Measurements from ENCODE around the gene ABCC10. TPM values are rescaled to one million over a fixed set of nuclear protein-coding genes. Genes with fewer than 3 reads are reported as not detected.

The ABCC10 gene
- total RNA-seq, 1 experiment from 2014 or later = 25.5 TPM

DNA sequence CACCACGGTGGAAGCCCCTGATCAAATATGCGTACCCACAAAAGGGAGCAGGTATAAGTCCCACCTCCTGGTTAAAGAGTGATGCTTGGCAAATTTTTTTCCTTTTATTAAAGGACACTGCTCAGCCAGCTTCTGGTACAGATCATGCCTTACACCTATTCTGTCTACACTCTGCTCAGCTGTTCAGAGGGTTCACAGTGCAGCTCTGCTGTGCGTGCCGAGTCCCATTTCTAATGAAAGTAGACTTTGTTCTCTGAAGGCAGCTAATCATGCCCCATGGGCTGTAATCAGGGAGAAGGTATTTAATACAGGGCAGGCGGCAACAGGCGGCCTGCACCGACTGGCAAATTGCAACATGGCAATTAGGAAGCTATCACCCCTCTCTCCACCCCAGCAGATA, 66.5 kb downstream of the ABCC10 start:
- Mint-ChIP-seq H3K27me3 (ENCODE audit: low read depth) (no peaks in the 10 kb centered on the region), H3K36me3 (peaks cover 6% of the 10 kb centered on the region), H3K9me3 (no peaks in the 10 kb centered on the region), H3K4me1 (peaks cover 41% of the 10 kb centered on the region), H3K4me3 (no peak overlapping the region), H3K27ac (peak overlapping the region; percentile 60)
- ChIA-PET POLR2A (interaction anchor here (1.2 kb wide), 1 partner anchor 440 kb away, joined by 3 read pairs; the partner anchor contains the start of gene CUL7), CTCF (interaction anchor here (0.5 to 7.2 kb wide), 5 partner anchors 13 to 264 kb away, joined by 3 to 75 read pairs (median 8); partner anchors contain the start of genes DLK2, DNPH1 and LRRC73)
- DNase-seq (ENCODE audit: low spot score) (no peak), ATAC-seq (no peak)
- TF ChIP-seq NR2C2 (CRISPR knock-in tag; IDR thresholded peaks at IDR 0.05) (no peak), ESRRA (CRISPR knock-in tag; IDR thresholded peaks at IDR 0.05; ENCODE audit: borderline replicate concordance) (no peak), PRRX2 (CRISPR knock-in tag; IDR thresholded peaks at IDR 0.05) (no peak), GABPB1 (CRISPR knock-in tag; IDR thresholded peaks at IDR 0.05) (no peak), ZNF423 (CRISPR knock-in tag; IDR thresholded peaks at IDR 0.05) (no peak), GTF2I (CRISPR knock-in tag; conservative IDR thresholded peaks at IDR 0.05) (no peak), RELA (CRISPR knock-in tag; IDR thresholded peaks at IDR 0.05; ENCODE audit: borderline replicate concordance) (no peak), TEAD1 (CRISPR knock-in tag; IDR thresholded peaks at IDR 0.05) (no peak)
- TF ChIP-seq, protein P1, sequence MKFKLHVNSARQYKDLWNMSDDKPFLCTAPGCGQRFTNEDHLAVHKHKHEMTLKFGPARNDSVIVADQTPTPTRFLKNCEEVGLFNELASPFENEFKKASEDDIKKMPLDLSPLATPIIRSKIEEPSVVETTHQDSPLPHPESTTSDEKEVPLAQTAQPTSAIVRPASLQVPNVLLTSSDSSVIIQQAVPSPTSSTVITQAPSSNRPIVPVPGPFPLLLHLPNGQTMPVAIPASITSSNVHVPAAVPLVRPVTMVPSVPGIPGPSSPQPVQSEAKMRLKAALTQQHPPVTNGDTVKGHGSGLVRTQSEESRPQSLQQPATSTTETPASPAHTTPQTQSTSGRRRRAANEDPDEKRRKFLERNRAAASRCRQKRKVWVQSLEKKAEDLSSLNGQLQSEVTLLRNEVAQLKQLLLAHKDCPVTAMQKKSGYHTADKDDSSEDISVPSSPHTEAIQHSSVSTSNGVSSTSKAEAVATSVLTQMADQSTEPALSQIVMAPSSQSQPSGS (CRISPR knock-in tag; IDR thresholded peaks at IDR 0.05; ENCODE audit: borderline replicate concordance, low read depth) = no peak
- TF ChIP-seq, protein P2, sequence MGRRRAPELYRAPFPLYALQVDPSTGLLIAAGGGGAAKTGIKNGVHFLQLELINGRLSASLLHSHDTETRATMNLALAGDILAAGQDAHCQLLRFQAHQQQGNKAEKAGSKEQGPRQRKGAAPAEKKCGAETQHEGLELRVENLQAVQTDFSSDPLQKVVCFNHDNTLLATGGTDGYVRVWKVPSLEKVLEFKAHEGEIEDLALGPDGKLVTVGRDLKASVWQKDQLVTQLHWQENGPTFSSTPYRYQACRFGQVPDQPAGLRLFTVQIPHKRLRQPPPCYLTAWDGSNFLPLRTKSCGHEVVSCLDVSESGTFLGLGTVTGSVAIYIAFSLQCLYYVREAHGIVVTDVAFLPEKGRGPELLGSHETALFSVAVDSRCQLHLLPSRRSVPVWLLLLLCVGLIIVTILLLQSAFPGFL (CRISPR knock-in tag; IDR thresholded peaks at IDR 0.05; ENCODE audit: borderline replicate concordance) = no peak

DNA sequence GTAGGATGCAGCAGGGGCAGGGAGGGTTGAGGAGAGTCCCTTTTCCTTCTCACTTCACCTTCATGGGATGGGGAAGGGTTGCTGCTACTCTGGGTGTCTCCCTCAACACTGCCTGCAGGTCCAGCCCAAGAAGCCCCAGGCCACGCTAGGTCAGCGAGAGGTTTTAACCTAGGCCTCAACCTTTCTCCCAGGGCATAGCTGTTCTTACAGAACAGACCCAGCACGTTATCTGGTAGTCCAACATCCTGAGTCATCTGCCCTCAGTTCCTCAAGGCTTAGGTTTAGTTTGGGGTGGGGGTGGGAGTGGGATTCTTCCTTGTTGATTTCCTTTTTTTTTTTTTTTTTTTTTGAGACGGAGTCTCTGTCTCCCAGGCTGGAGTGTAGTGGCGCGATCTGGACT, 67.0 kb downstream of the ABCC10 start:
- Mint-ChIP-seq H3K4me3 (no peak overlapping the region), H3K36me3 (peaks cover 10% of the 10 kb centered on the region), H3K4me1 (peaks cover 38% of the 10 kb centered on the region), H3K9me3 (no peaks in the 10 kb centered on the region), H3K27me3 (ENCODE audit: low read depth) (no peaks in the 10 kb centered on the region), H3K27ac (peak overlapping the region; percentile 60)
- DNase-seq (ENCODE audit: low spot score) (no peak), ATAC-seq (no peak)
- no peak for TF ChIP-seq ZNF138 (CRISPR knock-in tag; conservative IDR thresholded peaks at IDR 0.05)
- TF ChIP-seq SMAD3 (CRISPR knock-in tag; IDR thresholded peaks at IDR 0.05; ENCODE audit: borderline replicate concordance) = no peak
- TF ChIP-seq, protein P3, sequence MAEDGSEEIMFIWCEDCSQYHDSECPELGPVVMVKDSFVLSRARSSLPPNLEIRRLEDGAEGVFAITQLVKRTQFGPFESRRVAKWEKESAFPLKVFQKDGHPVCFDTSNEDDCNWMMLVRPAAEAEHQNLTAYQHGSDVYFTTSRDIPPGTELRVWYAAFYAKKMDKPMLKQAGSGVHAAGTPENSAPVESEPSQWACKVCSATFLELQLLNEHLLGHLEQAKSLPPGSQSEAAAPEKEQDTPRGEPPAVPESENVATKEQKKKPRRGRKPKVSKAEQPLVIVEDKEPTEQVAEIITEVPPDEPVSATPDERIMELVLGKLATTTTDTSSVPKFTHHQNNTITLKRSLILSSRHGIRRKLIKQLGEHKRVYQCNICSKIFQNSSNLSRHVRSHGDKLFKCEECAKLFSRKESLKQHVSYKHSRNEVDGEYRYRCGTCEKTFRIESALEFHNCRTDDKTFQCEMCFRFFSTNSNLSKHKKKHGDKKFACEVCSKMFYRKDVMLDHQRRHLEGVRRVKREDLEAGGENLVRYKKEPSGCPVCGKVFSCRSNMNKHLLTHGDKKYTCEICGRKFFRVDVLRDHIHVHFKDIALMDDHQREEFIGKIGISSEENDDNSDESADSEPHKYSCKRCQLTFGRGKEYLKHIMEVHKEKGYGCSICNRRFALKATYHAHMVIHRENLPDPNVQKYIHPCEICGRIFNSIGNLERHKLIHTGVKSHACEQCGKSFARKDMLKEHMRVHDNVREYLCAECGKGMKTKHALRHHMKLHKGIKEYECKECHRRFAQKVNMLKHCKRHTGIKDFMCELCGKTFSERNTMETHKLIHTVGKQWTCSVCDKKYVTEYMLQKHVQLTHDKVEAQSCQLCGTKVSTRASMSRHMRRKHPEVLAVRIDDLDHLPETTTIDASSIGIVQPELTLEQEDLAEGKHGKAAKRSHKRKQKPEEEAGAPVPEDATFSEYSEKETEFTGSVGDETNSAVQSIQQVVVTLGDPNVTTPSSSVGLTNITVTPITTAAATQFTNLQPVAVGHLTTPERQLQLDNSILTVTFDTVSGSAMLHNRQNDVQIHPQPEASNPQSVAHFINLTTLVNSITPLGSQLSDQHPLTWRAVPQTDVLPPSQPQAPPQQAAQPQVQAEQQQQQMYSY (CRISPR knock-in tag; IDR thresholded peaks at IDR 0.05) = no peak
- TF ChIP-seq, protein P4, sequence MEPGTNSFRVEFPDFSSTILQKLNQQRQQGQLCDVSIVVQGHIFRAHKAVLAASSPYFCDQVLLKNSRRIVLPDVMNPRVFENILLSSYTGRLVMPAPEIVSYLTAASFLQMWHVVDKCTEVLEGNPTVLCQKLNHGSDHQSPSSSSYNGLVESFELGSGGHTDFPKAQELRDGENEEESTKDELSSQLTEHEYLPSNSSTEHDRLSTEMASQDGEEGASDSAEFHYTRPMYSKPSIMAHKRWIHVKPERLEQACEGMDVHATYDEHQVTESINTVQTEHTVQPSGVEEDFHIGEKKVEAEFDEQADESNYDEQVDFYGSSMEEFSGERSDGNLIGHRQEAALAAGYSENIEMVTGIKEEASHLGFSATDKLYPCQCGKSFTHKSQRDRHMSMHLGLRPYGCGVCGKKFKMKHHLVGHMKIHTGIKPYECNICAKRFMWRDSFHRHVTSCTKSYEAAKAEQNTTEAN (CRISPR knock-in tag; IDR thresholded peaks at IDR 0.05) = no peak
- no peak for TF ChIP-seq OVOL2 (CRISPR knock-in tag; IDR thresholded peaks at IDR 0.05; ENCODE audit: borderline replicate concordance)
- TF ChIP-seq, protein P5, sequence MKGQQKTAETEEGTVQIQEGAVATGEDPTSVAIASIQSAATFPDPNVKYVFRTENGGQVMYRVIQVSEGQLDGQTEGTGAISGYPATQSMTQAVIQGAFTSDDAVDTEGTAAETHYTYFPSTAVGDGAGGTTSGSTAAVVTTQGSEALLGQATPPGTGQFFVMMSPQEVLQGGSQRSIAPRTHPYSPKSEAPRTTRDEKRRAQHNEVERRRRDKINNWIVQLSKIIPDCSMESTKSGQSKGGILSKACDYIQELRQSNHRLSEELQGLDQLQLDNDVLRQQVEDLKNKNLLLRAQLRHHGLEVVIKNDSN (CRISPR knock-in tag; IDR thresholded peaks at IDR 0.05) = no peak
- POLR2A ChIA-PET = no interaction called here
- CTCF ChIA-PET = interaction anchor here (0.5 to 7.2 kb wide), 8 partner anchors 8 to 265 kb away, joined by 3 to 75 read pairs (median 5); partner anchors contain the start of genes DLK2, DNPH1 and LRRC73
